Measurements from ENCODE around the gene ARID5B. TPM values are rescaled to one million over a fixed set of nuclear protein-coding genes. Genes with fewer than 3 reads are reported as not detected.

The ARID5B gene
- total RNA-seq, 1 donor from 2014 or later, result 29.8 TPM

DNA sequence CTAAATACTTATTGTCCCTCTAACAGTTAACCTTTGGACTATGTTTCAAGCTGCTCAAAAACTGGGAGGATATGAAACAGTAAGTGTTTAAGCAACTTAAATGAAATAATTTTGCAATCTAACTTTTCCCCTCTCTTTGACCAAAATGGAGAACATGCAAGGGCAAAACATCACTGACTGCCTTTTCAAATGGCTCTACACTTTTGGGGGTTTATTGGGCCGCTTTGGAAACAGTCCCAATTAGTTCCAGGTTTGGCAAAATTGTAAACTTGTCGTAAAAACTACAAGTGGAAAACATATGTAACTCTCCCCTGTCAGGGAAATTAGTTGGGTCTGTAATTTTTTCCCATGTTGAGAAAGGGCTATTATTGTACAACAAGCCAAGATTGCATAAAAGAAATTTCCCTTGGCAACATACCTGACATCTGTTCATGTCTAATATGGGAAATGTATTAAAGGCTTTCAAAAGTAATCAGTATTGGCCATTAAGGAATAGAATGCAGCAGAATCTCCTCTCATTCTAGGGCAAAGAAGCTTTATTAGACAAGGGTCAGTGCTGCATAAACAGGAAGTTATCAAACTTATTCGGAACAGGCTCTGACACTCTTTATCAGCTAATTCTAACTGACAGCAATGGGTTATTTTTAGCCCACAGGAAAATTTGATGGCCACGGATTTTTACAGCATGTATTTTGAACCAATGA lies 157.9 kb downstream of the ARID5B start:
- Histone ChIP-seq H3K27me3 (ENCODE audit: low read depth) (no peaks in the 10 kb centered on the region), H3K4me3 (no peak overlapping the region), H3K4me1 (peaks cover 65% of the 10 kb centered on the region), H3K9me3 (no peaks in the 10 kb centered on the region), H3K36me3 (peaks cover 22% of the 10 kb centered on the region), H3K27ac (peak overlapping the region; percentile 65)
- peak; percentile 34 to 45 for ATAC-seq
- no peak for DNase-seq
- intact Hi-C loops (cut with DNase I), result no loop called here
- TF ChIP-seq, protein P1, sequence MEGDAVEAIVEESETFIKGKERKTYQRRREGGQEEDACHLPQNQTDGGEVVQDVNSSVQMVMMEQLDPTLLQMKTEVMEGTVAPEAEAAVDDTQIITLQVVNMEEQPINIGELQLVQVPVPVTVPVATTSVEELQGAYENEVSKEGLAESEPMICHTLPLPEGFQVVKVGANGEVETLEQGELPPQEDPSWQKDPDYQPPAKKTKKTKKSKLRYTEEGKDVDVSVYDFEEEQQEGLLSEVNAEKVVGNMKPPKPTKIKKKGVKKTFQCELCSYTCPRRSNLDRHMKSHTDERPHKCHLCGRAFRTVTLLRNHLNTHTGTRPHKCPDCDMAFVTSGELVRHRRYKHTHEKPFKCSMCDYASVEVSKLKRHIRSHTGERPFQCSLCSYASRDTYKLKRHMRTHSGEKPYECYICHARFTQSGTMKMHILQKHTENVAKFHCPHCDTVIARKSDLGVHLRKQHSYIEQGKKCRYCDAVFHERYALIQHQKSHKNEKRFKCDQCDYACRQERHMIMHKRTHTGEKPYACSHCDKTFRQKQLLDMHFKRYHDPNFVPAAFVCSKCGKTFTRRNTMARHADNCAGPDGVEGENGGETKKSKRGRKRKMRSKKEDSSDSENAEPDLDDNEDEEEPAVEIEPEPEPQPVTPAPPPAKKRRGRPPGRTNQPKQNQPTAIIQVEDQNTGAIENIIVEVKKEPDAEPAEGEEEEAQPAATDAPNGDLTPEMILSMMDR (IDR thresholded peaks at IDR 0.05), result no peak

DNA sequence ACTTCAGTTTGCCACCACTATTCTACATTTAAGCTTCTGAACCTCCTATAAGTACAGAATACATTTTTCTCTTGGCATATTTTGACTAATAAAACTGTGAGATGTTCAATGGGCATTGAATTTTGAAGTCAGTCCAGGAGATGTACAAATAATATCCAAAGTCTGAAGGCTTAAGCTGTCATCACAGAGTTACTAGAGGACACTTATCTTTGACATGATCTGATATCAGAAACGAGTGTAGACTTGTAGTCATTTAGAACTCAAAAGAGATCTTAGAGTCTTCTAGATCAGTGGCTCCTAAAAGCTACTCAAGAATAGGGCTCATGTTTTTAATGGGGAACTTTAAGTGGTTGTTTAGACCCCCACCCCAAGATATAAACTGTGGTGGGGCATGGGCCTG lies 160.5 kb downstream of the ARID5B start:
- DNase-seq, result no peak
- Histone ChIP-seq H3K9me3 (no peaks in the 10 kb centered on the region), H3K27me3 (ENCODE audit: low read depth) (no peaks in the 10 kb centered on the region), H3K36me3 (peaks cover 31% of the 10 kb centered on the region), H3K4me3 (no peak overlapping the region), H3K27ac (no peak overlapping the region), H3K4me1 (peaks cover 43% of the 10 kb centered on the region)
- TF ChIP-seq, protein P1 (IDR thresholded peaks at IDR 0.05), result no peak
- intact Hi-C loops (cut with DNase I), result no loop called here
- ATAC-seq, result no peak

DNA sequence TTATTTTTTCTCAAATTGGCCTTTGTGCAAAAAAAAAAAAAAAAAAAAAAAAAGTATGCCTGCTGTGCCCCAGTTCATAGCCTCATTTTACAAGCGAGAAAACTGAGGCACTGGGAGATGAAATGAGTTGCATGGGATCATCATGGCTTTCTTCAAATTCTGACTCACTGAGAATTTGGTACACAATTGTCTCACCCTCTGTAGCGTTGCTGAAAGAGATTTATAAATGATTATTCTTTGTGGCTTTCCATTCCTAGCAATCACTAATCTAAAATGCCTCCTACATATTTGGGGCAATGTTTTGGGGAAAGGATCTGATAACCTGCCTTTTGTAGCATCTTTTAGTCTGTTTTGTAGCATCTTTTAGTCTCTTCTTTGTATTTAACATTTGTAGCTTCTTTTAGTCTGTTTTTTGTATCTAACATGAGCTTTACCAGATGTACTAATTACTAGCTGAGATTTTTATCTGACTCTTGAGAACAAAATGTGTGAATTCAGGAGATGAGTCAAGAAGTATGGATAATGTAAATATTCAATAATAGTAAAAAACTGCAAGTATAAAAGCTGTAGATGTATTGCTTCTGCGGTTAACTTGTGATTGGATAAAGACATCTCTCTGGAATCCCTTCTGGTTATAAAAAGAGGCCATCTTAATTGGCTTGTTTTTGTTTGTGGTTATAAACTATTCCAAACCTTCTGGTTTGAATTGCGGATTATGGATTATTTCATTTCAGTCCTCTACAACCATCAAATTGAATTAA lies 161.4 kb downstream of the ARID5B start:
- intact Hi-C loops (cut with DNase I), result no loop called here
- TF ChIP-seq, protein P1 (IDR thresholded peaks at IDR 0.05), result no peak

DNA sequence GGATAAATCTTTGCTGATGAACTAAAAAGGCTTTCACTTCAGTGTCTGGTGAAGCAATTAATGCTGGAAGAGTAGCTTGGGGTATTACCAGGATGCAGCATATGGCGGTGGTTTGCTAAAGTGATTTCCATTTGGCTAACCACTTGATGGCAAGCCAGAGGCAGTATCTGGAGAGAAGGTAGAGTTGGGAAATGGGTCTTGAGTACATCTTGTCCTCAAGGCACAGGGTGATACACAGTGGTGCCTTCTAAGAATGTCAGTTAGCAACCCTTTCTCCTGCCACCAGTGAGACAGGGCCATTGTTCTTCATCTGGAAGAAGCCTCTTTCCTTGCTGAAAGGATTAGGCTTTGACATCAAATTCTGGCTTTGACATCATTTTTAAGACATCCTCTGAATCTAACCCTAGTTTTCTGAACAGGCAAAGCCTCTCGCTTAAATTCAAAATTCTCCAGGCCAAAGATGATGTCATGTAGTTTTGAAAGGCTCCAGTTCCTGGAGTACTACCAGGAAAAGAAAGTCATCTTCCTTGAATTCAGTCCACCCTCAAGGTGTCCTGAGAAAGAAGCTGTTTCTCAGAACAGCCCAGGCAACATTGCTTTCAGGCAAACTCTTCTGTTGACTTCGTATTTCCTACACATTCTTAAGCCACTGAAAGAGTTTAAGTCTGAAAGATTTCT lies 162.4 kb downstream of the ARID5B start:
- Histone ChIP-seq H3K36me3 (peaks cover 36% of the 10 kb centered on the region), H3K4me3 (no peak overlapping the region), H3K27me3 (ENCODE audit: low read depth) (no peaks in the 10 kb centered on the region), H3K4me1 (peaks cover 34% of the 10 kb centered on the region), H3K27ac (peak overlapping the region; percentile 42), H3K9me3 (no peaks in the 10 kb centered on the region)
- intact Hi-C loops (cut with DNase I), result no loop called here
- TF ChIP-seq, protein P1 (IDR thresholded peaks at IDR 0.05), result no peak
- peak; percentile 50 to 56 for ATAC-seq
- no peak for DNase-seq

More for the DNA sequence above, 161.4 kb downstream of the ARID5B start:
- Histone ChIP-seq H3K4me1 (peaks cover 40% of the 10 kb centered on the region), H3K27ac (no peak overlapping the region), H3K4me3 (no peak overlapping the region), H3K9me3 (no peaks in the 10 kb centered on the region), H3K27me3 (ENCODE audit: low read depth) (no peaks in the 10 kb centered on the region), H3K36me3 (peaks cover 40% of the 10 kb centered on the region)
- no peak for DNase-seq
- no peak for ATAC-seq

DNA sequence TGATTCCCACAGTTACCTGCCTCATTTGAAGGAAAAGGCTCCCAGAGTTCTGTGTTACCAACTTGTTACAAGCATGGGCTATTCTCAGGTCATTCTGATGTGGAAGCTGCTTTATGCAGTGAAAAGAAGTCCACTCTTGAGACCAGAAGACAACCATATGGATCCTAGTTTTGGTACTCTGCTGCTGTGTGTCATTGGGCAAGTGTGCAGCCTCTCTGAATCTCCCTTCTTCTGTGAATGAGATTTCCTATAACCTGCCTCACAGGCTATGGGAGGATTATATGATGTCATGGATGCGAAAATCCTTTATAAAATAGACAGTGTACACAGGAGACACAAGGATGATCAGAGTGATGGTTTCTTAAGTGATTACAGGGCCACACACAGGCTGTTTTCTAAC lies 166.1 kb downstream of the ARID5B start:
- intact Hi-C loops (cut with DNase I), result no loop called here
- Histone ChIP-seq H3K27me3 (ENCODE audit: low read depth) (no peaks in the 10 kb centered on the region), H3K4me1 (peaks cover 37% of the 10 kb centered on the region), H3K4me3 (no peak overlapping the region), H3K27ac (peak overlapping the region; percentile 31), H3K36me3 (peaks cover 51% of the 10 kb centered on the region), H3K9me3 (no peaks in the 10 kb centered on the region)
- TF ChIP-seq, protein P1 (IDR thresholded peaks at IDR 0.05), result no peak
- DNase-seq (no peak), ATAC-seq (no peak)
